GOT3 (cell line): Measurements from ENCODE around the gene HPCAL1.

Experiments
- DNase-seq: peaks from one replicate; lab custom pipeline; 2025; ENCODE audit warnings: mixed read lengths; lab: John Stamatoyannopoulos, UW

The HPCAL1 gene

GRCh38 chr2:10269711-10270610, 32.7 kb upstream of the HPCAL1 start:
- DNase-seq: no peak

GRCh38 chr2:10271509-10271908, 31.2 kb upstream of the HPCAL1 start:
- DNase-seq: no peak

GRCh38 chr2:10271946-10272345, 30.8 kb upstream of the HPCAL1 start:
- DNase-seq: no peak

- no peak for DNase-seq
These were observed 30.2 kb upstream of the HPCAL1 start for GRCh38 chr2:10272464-10272863.

- no peak for DNase-seq
These were observed 29.2 kb upstream of the HPCAL1 start for GRCh38 chr2:10273215-10274175.

- DNase-seq: no peak
These were observed 28.3 kb upstream of the HPCAL1 start for GRCh38 chr2:10274376-10274775.

GRCh38 chr2:10274983-10275802, 27.5 kb upstream of the HPCAL1 start:
- DNase-seq: no peak

- DNase-seq: no peak
These were observed 26.0 kb upstream of the HPCAL1 start for GRCh38 chr2:10276481-10277292.

GRCh38 chr2:10277293-10278028, 25.2 kb upstream of the HPCAL1 start:
- no peak for DNase-seq

GRCh38 chr2:10278029-10278762, 24.5 kb upstream of the HPCAL1 start:
- no peak for DNase-seq

- DNase-seq: no peak
These were observed 23.8 kb upstream of the HPCAL1 start for GRCh38 chr2:10278763-10279471.

- DNase-seq: no peak
These were observed 23.2 kb upstream of the HPCAL1 start for GRCh38 chr2:10279472-10279870.

GRCh38 chr2:10279946-10280463, 22.7 kb upstream of the HPCAL1 start:
- DNase-seq: no peak

- DNase-seq: no peak
These were observed 20.8 kb upstream of the HPCAL1 start for GRCh38 chr2:10281891-10282290.

- no peak for DNase-seq
These were observed 20.0 kb upstream of the HPCAL1 start for GRCh38 chr2:10282611-10283105.

- DNase-seq: peak; percentile 41
These were observed 19.3 kb upstream of the HPCAL1 start for GRCh38 chr2:10283106-10284062.
